Endothelial cell of umbilical vein (primary cell): Measurements from ENCODE around the gene ZNF326.

ENCODE experiments used
- CTCF ChIP-seq, 2 donors: IDR thresholded peaks; 1 replicate in 1 of 2; 2 replicates in 1 of 2; pipeline ENCODE4 v1.5.1; 2011; ENCODE audit warnings: low read length in 2 of 2, mild to moderate bottlenecking in 2 of 2, moderate library complexity in 2 of 2, control low read depth in 1 of 2, inconsistent platforms in 1 of 2, low read depth in 1 of 2; ENCODE audit not compliant: insufficient read depth in 1 of 2; ENCODE audit errors: extremely low read depth in 1 of 2
- EZH2 ChIP-seq: IDR thresholded peaks from 2 replicates; pipeline ENCODE4 v1.6.1; 2012; ENCODE audit warnings: borderline replicate concordance, low read depth, mild to moderate bottlenecking, moderate library complexity, low read length, inconsistent platforms; ENCODE audit not compliant: severe bottlenecking
- FOS ChIP-seq: IDR thresholded peaks from 2 replicates; pipeline ENCODE4 v1.6.1; 2011; ENCODE audit warnings: mild to moderate bottlenecking, low read length, moderate library complexity, borderline replicate concordance; ENCODE audit not compliant: insufficient read depth
- POLR2A ChIP-seq: IDR thresholded peaks from 2 replicates; pipeline ENCODE4 v1.6.1; 2012; ENCODE audit warnings: low read depth, mild to moderate bottlenecking, control low read depth, low read length
- POLR2AphosphoS5 ChIP-seq: IDR thresholded peaks from 2 replicates; pipeline ENCODE4 v1.6.1; 2012; ENCODE audit warnings: low read depth, mild to moderate bottlenecking, control low read depth, low read length, moderate library complexity; ENCODE audit not compliant: insufficient read depth
- TF ChIP-seq, protein P1 (sequence below): IDR thresholded peaks from 2 replicates; pipeline ENCODE4 v1.6.1; 2011; ENCODE audit not compliant: insufficient read depth, insufficient read length

- TF ChIP-seq POLR2AphosphoS5 (no peak), CTCF (IDR thresholded peaks at IDR 0.05; ENCODE audit: extremely low read depth in 1 of 2, insufficient read depth in 1 of 2, low read depth in 1 of 2, low read length in 2 of 2) (no peak), POLR2A (no peak), FOS (no peak), EZH2 (no peak)
- TF ChIP-seq, protein P1, sequence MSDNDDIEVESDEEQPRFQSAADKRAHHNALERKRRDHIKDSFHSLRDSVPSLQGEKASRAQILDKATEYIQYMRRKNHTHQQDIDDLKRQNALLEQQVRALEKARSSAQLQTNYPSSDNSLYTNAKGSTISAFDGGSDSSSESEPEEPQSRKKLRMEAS: no peak
Observed at GRCh38 chr1:89966656-89967055, 28.3 kb upstream of the ZNF326 start.
